Hepatocyte (in vitro differentiated cells): ENCODE data around the gene AUTS2. TPM values are rescaled to one million over a fixed set of nuclear protein-coding genes. Genes with fewer than 3 reads are reported as not detected.

Experiments used
- DNase-seq: peaks from one replicate; pipeline ENCODE4 v3.0.0-alpha.2; 2016; ENCODE audit warnings: low spot score
- H2AFZ ChIP-seq: fragments of 200-600 bp; sonication (generic); 2 replicates; pipeline ENCODE4 v1.6.0; 2016; ENCODE audit warnings: antibody characterized with exemption, mild to moderate bottlenecking
- H3K27ac ChIP-seq: fragments of 200-600 bp; sonication (generic); 2 replicates; pipeline ENCODE4 v1.5.1; 2016; ENCODE audit warnings: mild to moderate bottlenecking
- H3K27me3 ChIP-seq: fragments of 200-600 bp; sonication (generic); 2 replicates; pipeline ENCODE4 v1.6.1; 2016
- H3K36me3 ChIP-seq: fragments of 200-600 bp; sonication (generic); replicated peaks from 2 replicates; pipeline ENCODE4 v1.5.1; 2016; ENCODE audit warnings: low read depth; ENCODE audit not compliant: insufficient read depth
- H3K4me1 ChIP-seq: fragments of 200-600 bp; sonication (generic); 2 replicates; pipeline ENCODE4 v1.5.1; 2016; ENCODE audit warnings: mild to moderate bottlenecking, moderate library complexity; ENCODE audit not compliant: insufficient read depth
- H3K4me2 ChIP-seq: fragments of 200-600 bp; sonication (generic); 2 replicates; pipeline ENCODE4 v1.6.0; 2016
- H3K4me3 ChIP-seq: fragments of 200-600 bp; sonication (generic); 2 replicates; pipeline ENCODE4 v1.5.1; 2016; ENCODE audit warnings: mild to moderate bottlenecking
- H3K79me2 ChIP-seq: fragments of 200-600 bp; sonication (generic); 2 replicates; pipeline ENCODE4 v1.6.0; 2017; ENCODE audit warnings: mild to moderate bottlenecking
- H3K9me2 ChIP-seq: fragments of 200-600 bp; sonication (generic); replicated peaks from 2 replicates; pipeline ENCODE4 v1.6.0; 2017; ENCODE audit warnings: mild to moderate bottlenecking; ENCODE audit not compliant: insufficient read depth
- H3K9me3 ChIP-seq: fragments of 200-600 bp; sonication (generic); 2 replicates; pipeline ENCODE4 v1.5.1; 2016; ENCODE audit warnings: low read depth, mild to moderate bottlenecking
- H4K20me1 ChIP-seq: fragments of 200-600 bp; sonication (generic); 2 replicates; pipeline ENCODE4 v1.6.0; 2016; ENCODE audit warnings: mild to moderate bottlenecking; ENCODE audit not compliant: insufficient read depth, poor library complexity, severe bottlenecking
- EZH2 ChIP-seq: fragments of 200-600 bp; sonication (generic); IDR thresholded peaks from 2 replicates; pipeline ENCODE4 v1.6.1; 2016; ENCODE audit warnings: antibody characterized with exemption, mild to moderate bottlenecking, borderline replicate concordance
- EZH2phosphoT487 ChIP-seq: fragments of 200-600 bp; sonication (generic); IDR thresholded peaks from one replicate; pipeline ENCODE4 v1.6.1; 2018; ENCODE audit warnings: antibody characterized with exemption, mild to moderate bottlenecking, low read depth, moderate library complexity; ENCODE audit not compliant: unreplicated experiment, severe bottlenecking
- WGBS: methylation state at CpG from one replicate; pipeline ENCODE4 v1.1.6; 2016; ENCODE audit warnings: low lambda C conversion rate; ENCODE audit errors: missing lambda C conversion rate; 5-methylcytosine and 5-hydroxymethylcytosine counted together
- polyA plus RNA-seq: library from polyadenylated mRNA; unstranded; fragments of >200 nt; fragmentation: Nextera tagmentation; extraction: Ambion mirVana; gene quantifications from 2 replicates; pipeline ENCODE4 v1.2.1, GENCODE V29; 2016
- total RNA-seq: library from RNA; depleted of rRNA; stranded (reverse); fragments of >200 nt; gene quantifications from 2 replicates; pipeline ENCODE4 v1.2.3, GENCODE V29; 2014
- TF ChIP-seq, protein P1 (sequence below): fragments of 200-600 bp; sonication (generic); IDR thresholded peaks from 2 replicates; pipeline ENCODE4 v1.5.1; 2016; ENCODE audit warnings: antibody characterized with exemption, mild to moderate bottlenecking; ENCODE audit not compliant: poor library complexity

Gene AUTS2
- total and polyA plus RNA-seq, 2 experiments from 2014 or later: 34.4 to 40.9 TPM

DNA sequence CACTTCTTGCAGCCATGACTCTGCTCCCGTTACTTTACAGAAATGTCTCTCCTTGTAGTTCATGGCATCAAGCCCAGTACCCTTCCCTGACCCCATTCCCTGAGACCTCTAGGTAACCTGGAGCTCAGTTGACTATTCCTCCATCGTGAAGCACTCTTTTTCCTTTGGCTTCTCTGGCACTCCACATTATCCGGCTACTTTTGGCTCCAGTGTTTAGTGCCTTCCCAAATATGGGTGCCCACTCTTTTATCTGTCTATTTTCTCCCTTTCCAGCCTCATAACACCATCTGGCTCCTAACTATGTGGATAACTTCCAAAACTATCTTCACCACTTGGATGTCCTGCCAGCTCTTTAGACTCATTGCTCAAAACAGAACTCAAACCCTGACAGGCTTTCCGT lies 788.9 kb downstream of the AUTS2 start:
- peaks cover 4% of the 10 kb centered on the region for H3K9me2 ChIP-seq
- no peak overlapping the region for H3K4me3 ChIP-seq
- no peaks in the 10 kb centered on the region for H3K79me2 ChIP-seq
- 91% methylated on average over 4 of the region's 4 CpGs for WGBS
- H3K36me3 ChIP-seq: no peaks in the 10 kb centered on the region
- no peak overlapping the region for H2AFZ ChIP-seq
- H3K27me3 ChIP-seq: no peaks in the 10 kb centered on the region
- no peak overlapping the region for H3K4me2 ChIP-seq
- no peak for TF ChIP-seq EZH2
- TF ChIP-seq, protein P1, sequence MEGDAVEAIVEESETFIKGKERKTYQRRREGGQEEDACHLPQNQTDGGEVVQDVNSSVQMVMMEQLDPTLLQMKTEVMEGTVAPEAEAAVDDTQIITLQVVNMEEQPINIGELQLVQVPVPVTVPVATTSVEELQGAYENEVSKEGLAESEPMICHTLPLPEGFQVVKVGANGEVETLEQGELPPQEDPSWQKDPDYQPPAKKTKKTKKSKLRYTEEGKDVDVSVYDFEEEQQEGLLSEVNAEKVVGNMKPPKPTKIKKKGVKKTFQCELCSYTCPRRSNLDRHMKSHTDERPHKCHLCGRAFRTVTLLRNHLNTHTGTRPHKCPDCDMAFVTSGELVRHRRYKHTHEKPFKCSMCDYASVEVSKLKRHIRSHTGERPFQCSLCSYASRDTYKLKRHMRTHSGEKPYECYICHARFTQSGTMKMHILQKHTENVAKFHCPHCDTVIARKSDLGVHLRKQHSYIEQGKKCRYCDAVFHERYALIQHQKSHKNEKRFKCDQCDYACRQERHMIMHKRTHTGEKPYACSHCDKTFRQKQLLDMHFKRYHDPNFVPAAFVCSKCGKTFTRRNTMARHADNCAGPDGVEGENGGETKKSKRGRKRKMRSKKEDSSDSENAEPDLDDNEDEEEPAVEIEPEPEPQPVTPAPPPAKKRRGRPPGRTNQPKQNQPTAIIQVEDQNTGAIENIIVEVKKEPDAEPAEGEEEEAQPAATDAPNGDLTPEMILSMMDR: no peak
- TF ChIP-seq EZH2phosphoT487: no peak
- H3K4me1 ChIP-seq: peaks cover 6% of the 10 kb centered on the region
- DNase-seq: no peak
- no peaks in the 10 kb centered on the region for H3K9me3 ChIP-seq
- no peak overlapping the region for H3K27ac ChIP-seq
- H4K20me1 ChIP-seq: no peaks in the 10 kb centered on the region

DNA sequence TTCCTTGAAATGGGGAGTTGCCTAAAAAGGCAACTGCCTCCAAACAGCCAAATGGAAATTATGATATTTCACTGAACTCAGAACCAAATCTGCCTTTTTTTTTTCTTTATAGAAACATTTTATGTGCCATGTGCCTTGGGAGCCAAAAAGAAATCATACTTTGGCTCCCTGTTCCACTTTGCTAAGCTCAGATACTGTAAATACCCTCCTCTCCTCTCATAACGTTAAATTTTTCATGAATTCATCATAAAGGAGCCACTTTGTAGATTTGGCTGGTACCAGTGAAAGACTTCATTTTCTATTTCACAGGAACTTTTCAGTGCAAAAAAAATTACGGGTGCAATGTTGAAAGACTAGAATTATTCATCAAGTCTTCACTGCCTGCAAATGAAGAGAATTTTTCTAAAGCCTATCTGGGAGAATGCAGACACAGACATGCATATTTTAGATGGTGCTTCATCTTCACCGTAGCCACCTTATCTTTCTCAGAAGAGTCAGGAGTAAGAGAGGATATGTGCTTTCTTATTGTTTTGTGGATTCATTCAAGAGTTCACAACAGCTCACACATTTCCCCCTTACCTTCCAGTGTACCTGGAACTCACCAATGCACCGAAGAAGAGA lies 791.4 kb downstream of the AUTS2 start:
- Histone ChIP-seq H3K4me2 (no peak overlapping the region), H2AFZ (no peak overlapping the region), H3K4me1 (peaks cover 6% of the 10 kb centered on the region), H3K9me3 (no peaks in the 10 kb centered on the region), H4K20me1 (no peaks in the 10 kb centered on the region), H3K27me3 (no peaks in the 10 kb centered on the region), H3K79me2 (no peaks in the 10 kb centered on the region), H3K36me3 (no peaks in the 10 kb centered on the region), H3K27ac (peak overlapping the region; percentile 55), H3K4me3 (no peak overlapping the region), H3K9me2 (peaks cover 4% of the 10 kb centered on the region)
- TF ChIP-seq EZH2phosphoT487 (no peak), EZH2 (no peak)
- TF ChIP-seq, protein P1: no peak
- 88% methylated on average over 4 of the region's 4 CpGs for WGBS
- no peak for DNase-seq

DNA sequence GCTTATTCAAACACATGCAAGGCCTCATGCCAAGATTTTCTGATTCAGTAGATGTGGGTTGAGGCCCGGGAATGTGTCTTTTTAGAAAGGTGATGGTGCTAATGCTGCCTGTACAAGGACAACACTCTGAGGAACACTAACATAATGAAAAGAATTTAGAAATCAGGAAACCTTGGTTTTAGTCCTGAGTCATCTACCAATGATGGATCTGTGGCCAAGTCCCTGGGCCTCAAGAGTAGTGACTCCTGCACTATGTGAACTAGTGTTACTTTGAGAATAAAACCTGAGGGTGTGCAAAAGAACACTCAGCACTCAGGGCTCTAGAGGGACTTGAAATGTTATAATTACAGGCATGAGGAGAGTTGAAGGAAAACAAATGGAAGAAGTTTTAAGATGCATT lies 792.0 kb downstream of the AUTS2 start:
- Histone ChIP-seq H3K9me2 (peaks cover 4% of the 10 kb centered on the region), H4K20me1 (no peaks in the 10 kb centered on the region), H3K27me3 (no peaks in the 10 kb centered on the region), H3K9me3 (no peaks in the 10 kb centered on the region), H3K36me3 (no peaks in the 10 kb centered on the region), H3K27ac (peak overlapping the region; percentile 55), H3K4me2 (no peak overlapping the region), H3K4me1 (peaks cover 6% of the 10 kb centered on the region), H2AFZ (no peak overlapping the region), H3K79me2 (no peaks in the 10 kb centered on the region), H3K4me3 (no peak overlapping the region)
- DNase-seq: no peak
- 100% methylated on average over 1 of the region's 1 CpG for WGBS
- TF ChIP-seq EZH2phosphoT487: no peak
- TF ChIP-seq EZH2: no peak
- TF ChIP-seq, protein P1: no peak
